CD14-positive monocyte (primary cell): ENCODE results near the gene PSTPIP1. TPM values are rescaled to one million over a fixed set of nuclear protein-coding genes. Genes with fewer than 3 reads are reported as not detected.

ENCODE experiments used
- DNase-seq, 3 donors: peaks; one replicate each; pipeline ENCODE4 v3.0.0-alpha.2; 2011 to 2022
- H2AFZ ChIP-seq: 2 replicates; pipeline ENCODE4 v1.6.0; 2012; ENCODE audit warnings: mild to moderate bottlenecking, low read depth, low read length, inconsistent platforms; ENCODE audit not compliant: insufficient read depth, poor library complexity, severe bottlenecking
- H3K27ac ChIP-seq, 2 donors: 1 replicate in 1 of 2; 2 replicates in 1 of 2; pipeline ENCODE4 v1.5.1; 2012 to 2013; ENCODE audit warnings: low read length in 2 of 2, control low read depth in 1 of 2, inconsistent platforms in 1 of 2, low read depth in 1 of 2, mild to moderate bottlenecking in 1 of 2
- H3K27me3 ChIP-seq, 2 donors: one replicate each; pipeline versions ENCODE4 v1.6.0 to v1.6.1; 2011 to 2013; ENCODE audit warnings: low read length in 2 of 2; ENCODE audit not compliant: control insufficient read depth in 2 of 2, insufficient read depth in 2 of 2
- H3K36me3 ChIP-seq, 2 donors: replicated peaks in 1 of 2; 1 replicate in 1 of 2; 2 replicates in 1 of 2; pipeline versions ENCODE4 v1.5.1 to v1.6.1; 2012 to 2013; ENCODE audit warnings: low read length in 2 of 2, control low read depth in 1 of 2, inconsistent platforms in 1 of 2, mild to moderate bottlenecking in 1 of 2; ENCODE audit not compliant: insufficient read depth in 2 of 2, control insufficient read depth in 1 of 2
- H3K4me1 ChIP-seq, 2 donors: 1 replicate in 1 of 2; 2 replicates in 1 of 2; pipeline versions ENCODE4 v1.5.1 to v1.6.1; 2012 to 2013; ENCODE audit warnings: low read length in 2 of 2, control low read depth in 1 of 2, inconsistent platforms in 1 of 2, mild to moderate bottlenecking in 1 of 2, moderate library complexity in 1 of 2; ENCODE audit not compliant: insufficient read depth in 2 of 2, control insufficient read depth in 1 of 2
- H3K4me2 ChIP-seq: replicated peaks from 2 replicates; pipeline ENCODE3; 2012; ENCODE audit warnings: low read length, moderate library complexity, mild to moderate bottlenecking; ENCODE audit not compliant: poor library complexity, severe bottlenecking; ENCODE audit errors: extremely low read depth
- H3K4me3 ChIP-seq, 3 experiments: fragments of 200-600 bp in 1 of 3; sonication (generic) in 1 of 3; replicated peaks in 1 of 3; 1 replicate in 2 of 3; 2 replicates in 1 of 3; pipeline ENCODE4 v1.5.1; 2011 to 2013; ENCODE audit warnings: low read length in 3 of 3, mild to moderate bottlenecking in 3 of 3, control low read depth in 2 of 3, low read depth in 2 of 3, inconsistent platforms in 1 of 3, moderate library complexity in 1 of 3
- H3K79me2 ChIP-seq: 2 replicates; pipeline ENCODE4 v1.6.0; 2012; ENCODE audit warnings: mild to moderate bottlenecking, control low read depth, inconsistent platforms, low read length, moderate library complexity; ENCODE audit not compliant: insufficient read depth
- H3K9ac ChIP-seq: 2 replicates; pipeline ENCODE4 v1.6.0; 2017; ENCODE audit warnings: low read length, mild to moderate bottlenecking; ENCODE audit not compliant: insufficient read depth, poor library complexity, severe bottlenecking
- H3K9me3 ChIP-seq, 2 donors: replicated peaks in 1 of 2; 1 replicate in 1 of 2; 2 replicates in 1 of 2; pipeline versions ENCODE4 v1.5.1 to v1.6.1; 2012 to 2013; ENCODE audit warnings: low read length in 2 of 2, control low read depth in 1 of 2; ENCODE audit not compliant: control insufficient read depth in 1 of 2, insufficient read depth in 1 of 2
- H4K20me1 ChIP-seq: 2 replicates; pipeline ENCODE4 v1.6.0; 2012; ENCODE audit warnings: mild to moderate bottlenecking, low read length, control low read depth, moderate library complexity; ENCODE audit not compliant: insufficient read depth
- H3K27ac Mint-ChIP-seq, 7 donors: one replicate each; pipeline ENCODE4 v1.8.0; 2020; ENCODE audit warnings: mild to moderate bottlenecking in 7 of 7, mixed read lengths in 7 of 7, moderate library complexity in 6 of 7, inconsistent platforms in 2 of 7
- H3K27me3 Mint-ChIP-seq, 3 donors: one replicate each; pipeline ENCODE4 v1.8.0; 2021 to 2022; ENCODE audit warnings: low read depth in 3 of 3, mild to moderate bottlenecking in 3 of 3, mixed read lengths in 3 of 3, moderate library complexity in 3 of 3, inconsistent platforms in 1 of 3
- H3K36me3 Mint-ChIP-seq, 2 donors: one replicate each; pipeline ENCODE4 v1.8.0; 2020; ENCODE audit warnings: mixed read lengths in 2 of 2, inconsistent platforms in 1 of 2, mild to moderate bottlenecking in 1 of 2
- H3K4me1 Mint-ChIP-seq: one replicate; pipeline ENCODE4 v1.8.0; 2020; ENCODE audit warnings: mild to moderate bottlenecking, mixed read lengths
- H3K4me3 Mint-ChIP-seq, 2 donors: one replicate each; pipeline ENCODE4 v1.8.0; 2020; ENCODE audit warnings: mild to moderate bottlenecking in 2 of 2, mixed read lengths in 2 of 2, moderate library complexity in 1 of 2
- H3K9me3 Mint-ChIP-seq, 7 donors: one replicate each; pipeline ENCODE4 v1.8.0; 2020 to 2022; ENCODE audit warnings: mixed read lengths in 7 of 7, mild to moderate bottlenecking in 6 of 7, moderate library complexity in 6 of 7, inconsistent platforms in 2 of 7
- WGBS: methylation state at CpG from one replicate; pipeline ENCODE4 v1.1.5; 2013; ENCODE audit warnings: missing lambda C conversion rate; ENCODE audit not compliant: insufficient coverage; 5-methylcytosine and 5-hydroxymethylcytosine counted together
- intact Hi-C, 2 donors: fragments of 100-400 bp; cut with micrococcal nuclease; formaldehyde crosslinking; loops; one replicate each; pipeline versions ENCODE4 v1.15.0 to v1.15.1; 2023
- polyA plus RNA-seq, 3 donors: library from polyadenylated mRNA; depleted of rRNA in 1 of 3; unstranded in 2 of 3; stranded (reverse) in 1 of 3; fragments of 300-500 nt in 2 of 3; fragments of >200 nt in 1 of 3; fragmentation: Illumina TruSeq in 2 of 3; gene quantifications; 1 replicate in 2 of 3; 2 replicates in 1 of 3; pipeline ENCODE4 v1.2.3, GENCODE V29; 2012 to 2021
- TF ChIP-seq, protein P1 (sequence below): fragments of 200-600 bp; IDR thresholded peaks from one replicate; pipeline ENCODE4 v1.8.0; 2022; ENCODE audit warnings: antibody characterized with exemption, mild to moderate bottlenecking

Gene PSTPIP1
- polyA plus RNA-seq, 3 donors, result 85.9 to 183 (median 86.8) TPM

DNA sequence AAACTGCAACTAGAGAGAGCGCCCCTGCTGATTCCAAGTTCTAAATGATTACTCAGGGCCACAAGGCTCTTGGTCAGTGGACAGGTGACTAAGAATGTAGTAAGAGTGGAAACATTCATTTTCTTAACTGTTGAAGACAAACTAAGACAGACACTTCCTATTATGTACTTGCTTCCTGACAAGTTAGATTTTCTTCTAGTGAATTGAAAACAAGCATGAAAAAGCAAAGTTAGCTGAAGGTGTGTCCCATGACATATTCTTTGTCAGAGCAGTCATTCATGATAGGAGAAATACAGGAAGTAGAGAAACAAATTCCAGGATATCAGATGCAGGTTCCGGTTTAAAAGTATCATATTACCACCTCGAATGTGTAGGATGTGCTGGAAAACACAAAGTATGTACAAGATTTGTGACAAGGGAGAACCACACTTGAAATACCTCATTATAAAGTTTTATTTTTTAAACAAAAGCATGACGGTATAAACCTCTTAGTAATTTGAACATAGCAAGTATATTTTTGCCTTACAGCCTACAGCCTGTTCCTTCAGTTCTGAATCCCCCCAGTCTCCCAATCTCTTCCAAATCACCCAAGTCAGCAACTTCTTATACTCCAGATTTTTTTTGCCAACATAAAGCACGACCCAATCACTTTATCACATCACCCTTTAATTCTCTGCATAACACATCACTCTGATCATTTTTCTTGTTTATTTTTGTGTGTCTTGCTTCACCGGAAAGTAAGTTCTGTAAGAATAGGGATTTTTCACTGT lies 69.8 kb downstream of the PSTPIP1 start:
- H3K27ac ChIP-seq, result peak overlapping the region in 1 of 2 donors; percentile 52
- H3K36me3 ChIP-seq, result no peaks in the 10 kb centered on the region
- intact Hi-C loops, result loop anchor here (10.0 kb wide), 2 partner anchors 70 to 80 kb away; partner anchors contain the start of gene PSTPIP1 (in 1 of the 2)
- Mint-ChIP-seq H3K36me3 (no peaks in the 10 kb centered on the region), H3K4me1 (peaks cover 50% of the 10 kb centered on the region), H3K4me3 (no peak overlapping the region), H3K9me3 (peaks cover 0 to 3% (median 0%) of the 10 kb centered on the region in 7 donors), H3K27ac (peak overlapping the region in 5 of 7 donors; percentile 3 to 84 (median 25)), H3K27me3 (no peaks in the 10 kb centered on the region)
- H3K79me2 ChIP-seq, result peaks cover 54% of the 10 kb centered on the region
- H4K20me1 ChIP-seq, result peaks cover 20% of the 10 kb centered on the region
- DNase-seq, result peak; percentile 40 to 85 (median 52)
- no CpG with 5 or more reads among the region's 6 CpGs for WGBS
- no peak overlapping the region for H2AFZ ChIP-seq
- H3K4me3 ChIP-seq, result no peak overlapping the region
- no peak overlapping the region for H3K9ac ChIP-seq
- no peaks in the 10 kb centered on the region for H3K9me3 ChIP-seq
- H3K27me3 ChIP-seq, result no peaks in the 10 kb centered on the region
- H3K4me1 ChIP-seq, result peaks cover 30 to 52% of the 10 kb centered on the region in 2 donors
- no peak overlapping the region for H3K4me2 ChIP-seq
- TF ChIP-seq, protein P1, sequence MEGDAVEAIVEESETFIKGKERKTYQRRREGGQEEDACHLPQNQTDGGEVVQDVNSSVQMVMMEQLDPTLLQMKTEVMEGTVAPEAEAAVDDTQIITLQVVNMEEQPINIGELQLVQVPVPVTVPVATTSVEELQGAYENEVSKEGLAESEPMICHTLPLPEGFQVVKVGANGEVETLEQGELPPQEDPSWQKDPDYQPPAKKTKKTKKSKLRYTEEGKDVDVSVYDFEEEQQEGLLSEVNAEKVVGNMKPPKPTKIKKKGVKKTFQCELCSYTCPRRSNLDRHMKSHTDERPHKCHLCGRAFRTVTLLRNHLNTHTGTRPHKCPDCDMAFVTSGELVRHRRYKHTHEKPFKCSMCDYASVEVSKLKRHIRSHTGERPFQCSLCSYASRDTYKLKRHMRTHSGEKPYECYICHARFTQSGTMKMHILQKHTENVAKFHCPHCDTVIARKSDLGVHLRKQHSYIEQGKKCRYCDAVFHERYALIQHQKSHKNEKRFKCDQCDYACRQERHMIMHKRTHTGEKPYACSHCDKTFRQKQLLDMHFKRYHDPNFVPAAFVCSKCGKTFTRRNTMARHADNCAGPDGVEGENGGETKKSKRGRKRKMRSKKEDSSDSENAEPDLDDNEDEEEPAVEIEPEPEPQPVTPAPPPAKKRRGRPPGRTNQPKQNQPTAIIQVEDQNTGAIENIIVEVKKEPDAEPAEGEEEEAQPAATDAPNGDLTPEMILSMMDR, result no peak

- Histone ChIP-seq H3K27ac (peak overlapping the region in 1 of 2 donors; percentile 75), H3K4me1 (peaks cover 37 to 50% of the 10 kb centered on the region in 2 donors), H3K79me2 (peaks cover 57% of the 10 kb centered on the region), H4K20me1 (peaks cover 14% of the 10 kb centered on the region), H3K4me3 (no peak overlapping the region), H3K4me2 (peak overlapping the region; percentile 40), H3K36me3 (no peaks in the 10 kb centered on the region), H2AFZ (no peak overlapping the region), H3K9ac (no peak overlapping the region), H3K27me3 (no peaks in the 10 kb centered on the region), H3K9me3 (no peaks in the 10 kb centered on the region)
- intact Hi-C loops, result loop anchor here (10.0 kb wide), 2 partner anchors 72 to 82 kb away; partner anchors contain the start of gene PSTPIP1 (in 1 of the 2)
- no peaks in the 10 kb centered on the region for H3K36me3 Mint-ChIP-seq
- no CpG with 5 or more reads among the region's 3 CpGs for WGBS
- no peaks in the 10 kb centered on the region for H3K27me3 Mint-ChIP-seq
- H3K4me1 Mint-ChIP-seq, result peaks cover 48% of the 10 kb centered on the region
- peak in 2 of 3 donors; percentile 16 to 17 for DNase-seq
- TF ChIP-seq, protein P1, result no peak
- peaks cover 0 to 3% (median 0%) of the 10 kb centered on the region in 7 donors for H3K9me3 Mint-ChIP-seq
- no peak overlapping the region for H3K4me3 Mint-ChIP-seq
- H3K27ac Mint-ChIP-seq, result peak overlapping the region; percentile 16 to 94 (median 85)
These were observed 72.2 kb downstream of the PSTPIP1 start for GRCh38 chr15:77066971-77067690.
